HG03108 (cell line): ENCODE measurements around the gene AHCYL2.
"Not testable (repeated sequence)": the region's sequence is repeated elsewhere in the genome, so short reads cannot be mapped to it uniquely, and the experiment has no call there.

Source experiments
- ATAC-seq: cut with Tn5 transposase; IDR thresholded peaks from one replicate; pipeline ENCODE4 v1.9.1; 2021; ENCODE audit warnings: moderate library complexity; ENCODE audit not compliant: unreplicated experiment

AHCYL2 gene

GRCh38 chr7:129376778-129377700 is 152.2 kb downstream of the AHCYL2 start:
- ATAC-seq = no peak

GRCh38 chr7:129381710-129382484 is 157.1 kb downstream of the AHCYL2 start:
- no peak for ATAC-seq

- ATAC-seq = no peak
Observed at GRCh38 chr7:129383542-129384132, 158.8 kb downstream of the AHCYL2 start.

- no peak for ATAC-seq
Observed at GRCh38 chr7:129385116-129385515, 160.3 kb downstream of the AHCYL2 start.

- ATAC-seq = no peak
Observed at GRCh38 chr7:129385598-129385997, 160.8 kb downstream of the AHCYL2 start.

DNA sequence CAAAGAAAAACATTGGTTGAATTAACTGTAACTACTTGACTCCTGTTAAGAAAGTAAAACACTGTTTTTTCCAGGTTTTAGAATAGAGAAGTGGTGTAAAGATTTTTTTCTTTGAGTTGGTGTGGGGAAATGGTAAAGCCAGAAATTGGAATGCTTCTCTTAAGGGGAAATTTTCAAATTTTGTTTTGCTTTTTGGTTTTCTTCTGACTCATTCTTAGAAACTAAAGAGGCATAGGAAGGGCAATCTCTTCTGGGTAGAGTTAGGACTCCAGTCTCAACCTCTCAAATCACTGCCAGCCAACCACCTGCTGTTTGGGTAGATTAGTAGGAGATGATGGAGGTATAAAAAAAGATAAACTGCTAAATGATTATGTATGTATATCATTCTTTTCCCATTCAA is 161.7 kb downstream of the AHCYL2 start:
- ATAC-seq = no peak

DNA sequence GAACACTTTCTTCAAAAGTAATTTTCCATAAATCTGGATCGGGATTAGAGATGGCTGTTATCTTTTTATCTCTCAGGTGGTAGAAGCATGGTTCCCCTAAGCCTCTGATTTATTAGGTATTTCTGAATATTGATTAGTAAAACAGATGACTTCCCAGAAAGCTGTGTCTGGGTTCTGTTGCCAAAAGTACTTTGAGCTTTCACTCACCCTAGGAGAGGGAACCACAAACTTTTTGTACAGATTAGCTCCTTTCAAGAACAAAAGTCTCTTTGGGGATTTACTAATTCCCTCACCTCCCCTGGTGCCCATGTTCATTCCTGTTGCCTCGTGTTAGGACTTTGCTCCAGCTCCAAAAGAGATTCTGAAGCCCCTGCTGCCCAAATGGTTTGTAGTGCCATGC is 162.7 kb downstream of the AHCYL2 start:
- no peak for ATAC-seq

GRCh38 chr7:129388333-129389098 is 163.7 kb downstream of the AHCYL2 start:
- ATAC-seq = no peak

DNA sequence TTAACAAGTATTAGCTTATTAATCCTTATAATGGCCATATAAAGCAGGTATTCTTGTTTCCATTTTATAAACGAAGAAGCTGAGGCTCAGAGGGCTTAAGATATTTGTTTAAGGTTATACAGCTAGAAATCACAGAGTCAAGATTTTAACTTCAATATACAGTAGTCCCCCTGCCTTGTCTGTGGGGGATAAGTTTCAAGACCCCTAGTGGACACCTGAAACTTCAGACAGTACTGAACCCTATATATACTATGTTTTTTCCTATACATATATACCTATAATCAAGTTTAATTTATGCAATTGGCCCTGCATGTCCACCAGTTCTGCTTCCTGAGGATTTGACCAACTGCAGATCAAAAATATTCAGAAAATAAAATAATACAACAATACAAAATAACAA is 165.0 kb downstream of the AHCYL2 start:
- ATAC-seq = no peak

DNA sequence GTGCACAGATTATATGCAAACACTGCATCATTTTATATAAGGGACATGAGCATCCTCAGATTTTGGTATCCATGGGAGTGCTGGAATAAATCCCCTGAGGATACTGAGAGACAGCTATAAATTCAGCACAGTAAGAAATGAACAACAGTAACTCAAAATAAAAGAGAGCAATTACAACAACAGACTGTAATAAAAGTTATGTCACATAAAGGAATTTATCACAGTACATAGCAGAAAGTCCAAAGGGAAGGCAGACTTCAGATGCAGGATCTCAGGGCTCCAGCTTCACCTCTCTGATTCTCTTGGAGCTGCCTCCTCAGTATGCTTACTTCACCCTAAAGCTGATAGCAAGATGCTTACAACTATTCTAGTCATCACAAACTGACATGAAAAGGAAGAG is 165.5 kb downstream of the AHCYL2 start:
- no peak for ATAC-seq

- ATAC-seq = no peak
Observed at GRCh38 chr7:129391546-129392171, 166.8 kb downstream of the AHCYL2 start.

DNA sequence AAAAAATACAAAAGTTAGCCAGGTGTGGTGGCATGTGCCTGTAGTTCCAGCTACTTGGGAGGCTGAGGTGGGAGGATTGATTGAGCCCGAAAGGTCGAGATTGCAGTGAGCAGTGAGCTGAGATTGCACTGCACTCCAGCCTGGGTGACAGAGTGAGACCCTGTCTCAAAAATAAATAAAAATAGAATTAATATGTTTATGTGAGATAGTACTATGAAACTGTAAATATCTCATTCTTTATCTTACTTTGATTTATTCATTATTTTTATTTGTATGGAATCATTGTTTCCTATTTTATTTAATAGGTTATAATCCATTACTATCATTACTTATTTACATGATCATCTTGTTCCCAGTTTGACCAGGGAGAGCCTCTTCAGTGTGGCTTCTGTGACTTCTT is 168.4 kb downstream of the AHCYL2 start:
- ATAC-seq = no peak

- no peak for ATAC-seq
Observed at GRCh38 chr7:129394101-129394500, 169.3 kb downstream of the AHCYL2 start.

- ATAC-seq = no peak
Observed at GRCh38 chr7:129394982-129395914, 170.4 kb downstream of the AHCYL2 start.

- ATAC-seq = no peak
Observed at GRCh38 chr7:129401228-129401966, 176.6 kb downstream of the AHCYL2 start.

DNA sequence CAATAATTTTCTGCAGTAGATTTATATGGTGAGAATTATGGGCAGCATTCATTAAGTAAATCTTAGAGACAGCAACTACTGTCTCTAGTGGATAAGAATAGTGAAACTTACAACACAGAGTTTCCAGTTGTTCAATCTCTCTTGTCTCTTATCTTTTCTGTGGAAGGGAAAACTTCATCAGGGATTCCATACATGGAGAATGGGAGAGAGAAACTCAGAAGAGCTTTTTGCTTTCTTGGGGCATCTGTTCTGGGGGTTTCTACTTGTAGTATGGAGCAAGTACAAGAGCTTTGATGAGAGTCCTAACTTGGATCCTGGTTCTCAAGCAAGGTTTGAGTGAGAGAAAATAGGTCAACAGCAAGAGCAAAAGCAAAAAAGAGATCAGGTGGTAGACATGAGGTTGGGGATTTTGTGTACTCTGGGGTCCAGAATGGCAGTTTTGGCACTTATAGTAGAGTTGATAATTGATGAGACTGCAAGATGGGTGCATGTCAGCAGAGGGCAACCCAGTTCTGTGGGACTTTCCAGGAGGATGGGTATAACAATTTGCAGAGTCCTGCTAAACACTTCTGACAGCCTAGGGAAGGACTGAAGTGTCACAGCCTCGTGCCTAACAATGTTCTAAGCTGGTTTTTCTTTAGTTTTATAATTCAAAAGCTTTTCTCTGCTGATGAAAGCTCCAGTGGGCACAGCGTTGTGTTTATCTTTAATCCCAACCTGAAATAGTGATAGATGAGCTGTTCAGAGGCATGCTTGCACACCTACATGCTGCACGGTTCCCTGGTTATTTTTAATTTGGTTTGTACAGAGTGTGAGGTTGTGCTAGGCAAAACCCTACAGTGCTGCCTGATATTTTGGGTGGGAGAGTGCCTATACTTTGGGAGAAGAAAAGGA is 177.4 kb downstream of the AHCYL2 start:
- ATAC-seq = peak; percentile 75

DNA sequence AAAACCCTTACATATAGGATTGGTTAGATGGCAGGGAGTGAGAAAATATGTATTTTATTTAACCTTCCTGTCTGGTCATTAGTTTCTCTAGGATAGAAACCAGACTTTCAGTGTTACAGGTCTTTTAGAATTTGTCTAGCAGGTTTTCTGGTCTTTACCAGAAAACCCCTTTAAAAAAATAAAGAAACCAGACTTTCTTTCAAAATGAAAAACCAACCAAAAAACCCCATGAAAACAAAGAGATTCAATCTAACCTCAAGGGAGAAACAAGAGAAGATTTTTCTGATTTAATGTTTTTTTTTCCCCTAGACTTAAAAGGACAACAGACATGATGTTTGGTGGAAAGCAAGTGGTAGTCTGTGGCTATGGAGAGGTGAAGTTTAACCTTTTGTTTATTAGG is 180.7 kb downstream of the AHCYL2 start:
- no peak for ATAC-seq

DNA sequence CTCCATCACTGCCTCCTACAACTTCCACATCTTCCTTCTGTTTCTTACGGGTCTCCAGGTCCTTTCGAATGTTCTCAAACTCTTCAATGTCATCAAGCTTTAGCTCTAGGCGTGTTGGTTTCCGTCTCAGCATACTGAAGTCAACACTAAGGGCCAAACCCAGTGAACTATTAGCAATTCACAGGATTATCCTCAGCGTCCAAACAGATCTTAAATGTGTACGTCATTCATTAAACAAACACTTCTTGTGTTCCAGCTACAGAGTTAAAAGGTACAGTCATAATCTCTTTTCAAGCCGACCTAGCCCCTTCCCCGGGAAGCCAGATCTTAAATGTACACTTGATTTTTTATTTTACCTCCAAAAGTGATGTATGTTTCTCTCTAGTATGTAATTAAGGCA is 185.4 kb downstream of the AHCYL2 start:
- ATAC-seq = not testable (repeated sequence)
